HL-60 (cell line): ENCODE measurements around the gene SDCCAG8.

Experiments used
- CTCF ChIP-seq: IDR thresholded peaks from one replicate; pipeline ENCODE4 v1.5.1; 2011; ENCODE audit warnings: low read length, control low read depth, inconsistent platforms; ENCODE audit not compliant: insufficient read depth
- GABPA ChIP-seq: IDR thresholded peaks from 2 replicates; pipeline ENCODE4 v1.6.1; 2012; ENCODE audit warnings: low read depth
- POLR2AphosphoS5 ChIP-seq: IDR thresholded peaks from 2 replicates; pipeline ENCODE4 v1.6.1; 2012; ENCODE audit warnings: low read depth
- SPI1 ChIP-seq: IDR thresholded peaks from 2 replicates; pipeline ENCODE4 v1.6.1; 2012; ENCODE audit warnings: low read depth, mild to moderate bottlenecking, borderline replicate concordance
- TF ChIP-seq, protein P1 (sequence below): IDR thresholded peaks from 2 replicates; pipeline ENCODE4 v1.6.1; 2012; ENCODE audit warnings: low read depth; ENCODE audit not compliant: insufficient replicate concordance

GRCh38 chr1:243495442-243496186, 239.8 kb downstream of the SDCCAG8 start:
- TF ChIP-seq POLR2AphosphoS5, result no peak
- TF ChIP-seq CTCF, result no peak
- TF ChIP-seq, protein P1, sequence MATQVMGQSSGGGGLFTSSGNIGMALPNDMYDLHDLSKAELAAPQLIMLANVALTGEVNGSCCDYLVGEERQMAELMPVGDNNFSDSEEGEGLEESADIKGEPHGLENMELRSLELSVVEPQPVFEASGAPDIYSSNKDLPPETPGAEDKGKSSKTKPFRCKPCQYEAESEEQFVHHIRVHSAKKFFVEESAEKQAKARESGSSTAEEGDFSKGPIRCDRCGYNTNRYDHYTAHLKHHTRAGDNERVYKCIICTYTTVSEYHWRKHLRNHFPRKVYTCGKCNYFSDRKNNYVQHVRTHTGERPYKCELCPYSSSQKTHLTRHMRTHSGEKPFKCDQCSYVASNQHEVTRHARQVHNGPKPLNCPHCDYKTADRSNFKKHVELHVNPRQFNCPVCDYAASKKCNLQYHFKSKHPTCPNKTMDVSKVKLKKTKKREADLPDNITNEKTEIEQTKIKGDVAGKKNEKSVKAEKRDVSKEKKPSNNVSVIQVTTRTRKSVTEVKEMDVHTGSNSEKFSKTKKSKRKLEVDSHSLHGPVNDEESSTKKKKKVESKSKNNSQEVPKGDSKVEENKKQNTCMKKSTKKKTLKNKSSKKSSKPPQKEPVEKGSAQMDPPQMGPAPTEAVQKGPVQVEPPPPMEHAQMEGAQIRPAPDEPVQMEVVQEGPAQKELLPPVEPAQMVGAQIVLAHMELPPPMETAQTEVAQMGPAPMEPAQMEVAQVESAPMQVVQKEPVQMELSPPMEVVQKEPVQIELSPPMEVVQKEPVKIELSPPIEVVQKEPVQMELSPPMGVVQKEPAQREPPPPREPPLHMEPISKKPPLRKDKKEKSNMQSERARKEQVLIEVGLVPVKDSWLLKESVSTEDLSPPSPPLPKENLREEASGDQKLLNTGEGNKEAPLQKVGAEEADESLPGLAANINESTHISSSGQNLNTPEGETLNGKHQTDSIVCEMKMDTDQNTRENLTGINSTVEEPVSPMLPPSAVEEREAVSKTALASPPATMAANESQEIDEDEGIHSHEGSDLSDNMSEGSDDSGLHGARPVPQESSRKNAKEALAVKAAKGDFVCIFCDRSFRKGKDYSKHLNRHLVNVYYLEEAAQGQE, result no peak
- peak; percentile 94 for TF ChIP-seq SPI1
- TF ChIP-seq GABPA, result no peak
